ENCODE data around the gene UNC13D. TPM values are rescaled to one million over a fixed set of nuclear protein-coding genes. Genes with fewer than 3 reads are reported as not detected.
"Not testable (repeated sequence)": the region's sequence is repeated elsewhere in the genome, so short reads cannot be mapped to it uniquely, and the experiment has no call there.

UNC13D gene
- total RNA-seq, 4 donors from 2014 or later: 10.5 to 53.1 (median 22.6) TPM

DNA sequence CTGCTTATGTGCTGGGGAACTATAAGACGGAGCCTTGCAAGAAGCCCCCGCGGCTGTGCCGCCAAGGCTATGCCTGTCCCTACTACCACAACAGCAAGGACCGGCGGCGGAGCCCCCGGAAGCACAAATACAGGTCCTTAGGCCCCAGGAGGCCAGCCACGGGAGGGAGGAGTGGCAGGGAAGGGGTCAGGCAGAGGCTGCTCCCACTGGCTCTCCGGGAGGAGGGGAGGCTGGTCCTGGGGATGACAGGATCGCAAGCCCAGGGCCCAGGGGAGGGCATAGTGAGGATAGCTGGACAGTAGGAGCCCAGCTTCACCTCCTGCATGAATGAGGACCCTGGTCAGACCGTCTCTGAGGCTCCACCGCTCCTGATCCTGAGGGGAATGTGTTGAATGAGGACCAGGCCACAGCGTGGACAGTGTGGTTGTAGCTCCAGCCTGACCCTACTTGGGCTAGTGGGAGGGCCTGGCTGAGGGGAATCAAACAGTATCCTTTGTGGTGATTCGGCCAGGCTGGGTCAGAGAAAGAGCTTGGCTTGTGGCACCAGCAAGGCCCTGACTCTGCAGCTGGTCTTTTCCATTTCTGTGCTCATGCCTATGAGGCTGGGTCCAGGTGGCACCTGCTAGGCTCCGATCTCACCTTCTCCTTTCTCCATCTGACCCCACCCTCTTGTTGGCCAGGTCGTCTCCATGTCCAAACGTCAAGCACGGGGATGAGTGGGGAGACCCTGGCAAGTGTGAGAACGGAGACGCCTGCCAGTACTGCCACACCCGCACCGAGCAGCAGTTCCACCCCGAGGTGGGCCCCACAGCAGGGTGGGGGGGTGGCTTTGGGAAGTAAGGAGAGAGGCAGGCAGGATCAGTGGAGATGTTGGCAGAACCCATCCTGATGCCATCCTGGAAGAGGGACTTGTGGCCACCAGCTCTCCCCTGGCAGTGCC, 30.9 kb downstream of the UNC13D start:
- no peaks in the 10 kb centered on the region for H3K9me3 ChIP-seq
- DNase-seq (ENCODE audit: low spot score in 2 of 2): no peak
- peak overlapping the region in 1 of 4 donors; percentile 0 for H3K27ac ChIP-seq
- TF ChIP-seq EP300 (IDR thresholded peaks at IDR 0.05): no peak
- TF ChIP-seq, protein P1, sequence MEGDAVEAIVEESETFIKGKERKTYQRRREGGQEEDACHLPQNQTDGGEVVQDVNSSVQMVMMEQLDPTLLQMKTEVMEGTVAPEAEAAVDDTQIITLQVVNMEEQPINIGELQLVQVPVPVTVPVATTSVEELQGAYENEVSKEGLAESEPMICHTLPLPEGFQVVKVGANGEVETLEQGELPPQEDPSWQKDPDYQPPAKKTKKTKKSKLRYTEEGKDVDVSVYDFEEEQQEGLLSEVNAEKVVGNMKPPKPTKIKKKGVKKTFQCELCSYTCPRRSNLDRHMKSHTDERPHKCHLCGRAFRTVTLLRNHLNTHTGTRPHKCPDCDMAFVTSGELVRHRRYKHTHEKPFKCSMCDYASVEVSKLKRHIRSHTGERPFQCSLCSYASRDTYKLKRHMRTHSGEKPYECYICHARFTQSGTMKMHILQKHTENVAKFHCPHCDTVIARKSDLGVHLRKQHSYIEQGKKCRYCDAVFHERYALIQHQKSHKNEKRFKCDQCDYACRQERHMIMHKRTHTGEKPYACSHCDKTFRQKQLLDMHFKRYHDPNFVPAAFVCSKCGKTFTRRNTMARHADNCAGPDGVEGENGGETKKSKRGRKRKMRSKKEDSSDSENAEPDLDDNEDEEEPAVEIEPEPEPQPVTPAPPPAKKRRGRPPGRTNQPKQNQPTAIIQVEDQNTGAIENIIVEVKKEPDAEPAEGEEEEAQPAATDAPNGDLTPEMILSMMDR (IDR thresholded peaks at IDR 0.05): no peak
- H3K36me3 ChIP-seq: peaks cover 0 to 91% (median 28%) of the 10 kb centered on the region in 3 donors
- H3K4me3 ChIP-seq: no peak overlapping the region
- H3K4me1 ChIP-seq: peaks cover 0 to 26% (median 6%) of the 10 kb centered on the region in 4 donors
- WGBS, 2 donors: 81 to 82% methylated on average over 24 of the region's 24 CpGs
- no peaks in the 10 kb centered on the region for H3K27me3 ChIP-seq

DNA sequence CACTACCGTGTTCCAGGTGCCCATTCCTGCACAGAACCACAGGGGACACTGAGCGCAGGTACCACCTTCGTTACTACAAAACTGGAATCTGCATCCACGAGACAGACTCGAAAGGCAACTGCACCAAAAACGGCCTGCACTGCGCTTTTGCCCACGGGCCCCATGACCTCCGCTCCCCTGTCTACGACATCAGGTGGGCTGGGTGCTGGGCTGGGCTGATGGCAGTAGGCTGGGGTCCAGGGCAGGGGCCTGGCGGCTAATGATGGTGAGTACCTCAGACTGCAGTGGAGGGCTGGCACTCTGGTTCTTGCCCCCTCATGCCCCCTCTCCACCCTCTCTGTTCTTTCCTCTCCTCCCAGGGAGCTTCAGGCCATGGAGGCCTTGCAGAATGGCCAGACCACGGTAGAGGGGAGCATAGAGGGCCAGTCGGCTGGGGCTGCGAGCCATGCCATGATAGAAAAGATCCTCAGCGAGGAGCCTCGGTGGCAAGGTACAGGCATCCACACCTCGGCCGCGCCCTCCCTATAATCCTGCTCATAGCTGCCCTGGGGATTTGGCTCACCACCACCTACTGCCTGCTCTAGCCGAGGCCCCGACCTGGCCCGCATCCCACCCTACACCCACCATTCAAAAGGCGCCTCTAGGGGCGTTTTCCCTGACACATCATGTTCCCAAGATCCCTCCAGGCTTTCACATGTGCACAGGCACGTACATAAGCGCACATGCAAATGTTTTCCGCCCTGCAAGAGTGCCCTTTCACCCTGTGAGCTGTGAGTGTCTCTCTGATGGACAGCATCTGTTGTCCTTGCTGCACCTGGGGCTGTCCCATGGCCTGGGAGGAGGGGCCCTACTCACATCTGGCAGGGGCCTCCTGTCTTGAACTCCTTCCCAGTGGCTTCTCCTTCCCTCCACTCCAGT, 31.8 kb downstream of the UNC13D start:
- peaks cover 0 to 81% (median 18%) of the 10 kb centered on the region in 3 donors for H3K36me3 ChIP-seq
- TF ChIP-seq, protein P1 (IDR thresholded peaks at IDR 0.05): no peak
- TF ChIP-seq POLR2A (IDR thresholded peaks at IDR 0.05) (no peak), EP300 (IDR thresholded peaks at IDR 0.05) (no peak)
- H3K27me3 ChIP-seq: no peaks in the 10 kb centered on the region
- no peak for DNase-seq (ENCODE audit: low spot score in 2 of 2)
- no peak overlapping the region for H3K4me3 ChIP-seq
- 88 to 92% methylated on average over 27 of the region's 27 CpGs for WGBS, 2 donors
- H3K9me3 ChIP-seq: no peaks in the 10 kb centered on the region
- H3K27ac ChIP-seq: no peak overlapping the region
- H3K4me1 ChIP-seq: peaks cover 0 to 35% (median 6%) of the 10 kb centered on the region in 4 donors

DNA sequence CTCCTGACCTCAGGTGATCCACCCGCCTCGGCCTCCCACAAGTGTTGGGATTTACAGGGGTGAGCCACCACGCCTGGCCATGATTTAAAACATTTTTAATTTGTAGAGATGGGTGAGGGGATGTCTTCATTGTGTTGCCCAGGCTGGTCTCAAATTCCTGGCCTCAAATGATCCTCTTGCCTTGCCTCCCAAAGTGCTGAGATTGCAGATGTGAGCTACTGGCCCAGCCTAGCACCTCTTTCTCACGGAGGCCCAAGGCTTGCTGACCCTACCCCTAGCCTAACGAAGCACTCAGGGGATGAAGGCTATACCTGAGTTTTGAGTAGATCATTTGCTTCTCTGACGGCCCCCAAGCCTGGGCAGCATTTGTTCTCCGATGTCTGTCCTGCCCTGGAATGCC, 33.0 kb downstream of the UNC13D start:
- TF ChIP-seq POLR2A (IDR thresholded peaks at IDR 0.05) (no peak), EP300 (IDR thresholded peaks at IDR 0.05) (no peak)
- TF ChIP-seq, protein P1 (IDR thresholded peaks at IDR 0.05): no peak
- WGBS, 2 donors: 85 to 94% methylated on average over 7 of the region's 7 CpGs
- peaks cover 0 to 69% (median 11%) of the 10 kb centered on the region in 3 donors for H3K36me3 ChIP-seq

DNA sequence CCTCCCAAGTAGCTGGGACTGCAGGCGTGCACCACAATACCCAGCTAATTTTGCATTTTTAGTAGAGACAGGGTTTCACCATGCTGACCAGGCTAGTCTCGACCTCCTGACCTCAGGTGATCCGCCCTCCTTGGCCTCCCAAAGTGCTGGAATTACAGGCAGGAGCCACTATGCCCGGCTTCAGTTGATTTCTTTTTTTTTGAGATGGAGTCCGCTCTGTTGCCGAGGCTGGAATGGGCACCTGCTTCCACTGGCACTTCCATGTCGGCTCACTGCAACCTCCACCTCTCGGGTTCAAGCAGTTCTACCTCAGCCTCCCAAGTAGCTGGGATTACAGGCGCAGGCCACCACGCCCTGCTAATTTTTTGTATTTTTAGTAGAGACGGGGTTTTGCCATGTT, 33.4 kb downstream of the UNC13D start:
- H3K27me3 ChIP-seq; H3K27ac ChIP-seq; DNase-seq (ENCODE audit: low spot score in 2 of 2); H3K4me3 ChIP-seq; H3K9me3 ChIP-seq: not testable (repeated sequence)
- WGBS, 2 donors: 93% methylated on average over 11 of the region's 11 CpGs
- peaks cover 0 to 65% (median 11%) of the 10 kb centered on the region in 3 donors for H3K36me3 ChIP-seq
- H3K4me1 ChIP-seq: peaks cover 0 to 43% (median 6%) of the 10 kb centered on the region in 4 donors

More for the DNA sequence above, 33.0 kb downstream of the UNC13D start:
- no peaks in the 10 kb centered on the region for H3K9me3 ChIP-seq
- DNase-seq (ENCODE audit: low spot score in 2 of 2): no peak
- no peaks in the 10 kb centered on the region for H3K27me3 ChIP-seq
- H3K27ac ChIP-seq: no peak overlapping the region
- H3K4me1 ChIP-seq: peaks cover 0 to 43% (median 6%) of the 10 kb centered on the region in 4 donors
- H3K4me3 ChIP-seq: no peak overlapping the region

DNA sequence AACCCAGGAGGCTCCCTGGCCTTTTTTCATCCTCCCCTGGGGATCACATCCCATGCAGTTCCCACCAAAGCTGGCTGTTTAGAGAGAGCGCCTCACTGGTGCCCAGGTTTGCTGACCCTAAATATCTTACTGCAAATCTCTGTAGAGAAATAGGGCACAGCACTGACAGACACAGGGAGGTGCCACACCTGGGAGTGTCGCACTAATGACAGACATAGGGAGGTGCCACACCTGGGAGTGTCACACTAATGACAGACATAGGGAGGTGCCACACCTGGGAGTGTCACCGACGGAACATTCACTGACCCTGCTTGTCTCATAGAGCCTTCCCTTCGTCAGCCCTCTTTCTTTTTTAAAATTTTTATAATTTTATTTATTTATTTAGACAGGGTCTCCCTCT, 34.0 kb downstream of the UNC13D start:
- Histone ChIP-seq H3K9me3 (no peaks in the 10 kb centered on the region), H3K4me3 (no peak overlapping the region), H3K27me3 (no peaks in the 10 kb centered on the region), H3K4me1 (peaks cover 0 to 43% (median 6%) of the 10 kb centered on the region in 4 donors), H3K36me3 (peaks cover 0 to 59% (median 9%) of the 10 kb centered on the region in 3 donors), H3K27ac (peak overlapping the region in 2 of 4 donors; percentile 79 to 83)
- 90 to 97% methylated on average over 5 of the region's 5 CpGs for WGBS, 2 donors
- no peak for DNase-seq (ENCODE audit: low spot score in 2 of 2)
- TF ChIP-seq EP300 (IDR thresholded peaks at IDR 0.05) (no peak), POLR2A (IDR thresholded peaks at IDR 0.05) (no peak)
- TF ChIP-seq, protein P1 (IDR thresholded peaks at IDR 0.05): no peak
